Adrenal gland (tissue), 12 donors: ENCODE results near the gene RPLP2. TPM values are rescaled to one million over a fixed set of nuclear protein-coding genes. Genes with fewer than 3 reads are reported as not detected.

Experiments
- DNase-seq, 7 donors: peaks; one replicate each; pipeline ENCODE4 v3.0.0-alpha.2; 2019 to 2020
- H3K27ac ChIP-seq, 5 donors: fragments of 200-600 bp; sonication (generic) in 4 of 5; 1 replicate in 3 of 5; 2 replicates in 2 of 5; pipeline versions ENCODE4 v1.5.1 to v1.8.0; 2016 to 2020; ENCODE audit warnings: mild to moderate bottlenecking in 1 of 5
- H3K27me3 ChIP-seq: fragments of 200-600 bp; 2 replicates; pipeline ENCODE4 v1.8.0; 2021
- H3K36me3 ChIP-seq, 2 donors: fragments of 200-600 bp; replicated peaks in 1 of 2; 1 replicate in 1 of 2; 2 replicates in 1 of 2; pipeline versions ENCODE4 v1.5.1 to v1.8.0; 2018 to 2022
- H3K4me1 ChIP-seq, 2 donors: fragments of 200-600 bp; replicated peaks in 1 of 2; 1 replicate in 1 of 2; 2 replicates in 1 of 2; pipeline versions ENCODE4 v1.5.1 to v1.8.0; 2018 to 2021
- H3K4me3 ChIP-seq, 4 donors: fragments of 200-600 bp; sonication (generic) in 3 of 4; one replicate each; pipeline ENCODE4 v1.5.1; 2016 to 2018
- H3K9me3 ChIP-seq, 3 donors: fragments of 200-600 bp; sonication (generic) in 1 of 3; replicated peaks in 1 of 3; 1 replicate in 2 of 3; 2 replicates in 1 of 3; pipeline versions ENCODE4 v1.5.1 to v1.8.0; 2016 to 2021
- POLR2A ChIP-seq, 2 donors: fragments of 450-650 bp; IDR thresholded peaks; one replicate each; pipeline ENCODE4 v1.6.1; 2017; ENCODE audit warnings: antibody characterized with exemption in 2 of 2, mild to moderate bottlenecking in 2 of 2, moderate library complexity in 1 of 2
- WGBS, 4 donors: extraction: QIAGEN DNeasy Blood & Tissue Kit in 2 of 4; methylation state at CpG; one replicate each; pipeline versions ENCODE4 v1.1.5 to v1.1.7; 2013 to 2017; 5-methylcytosine and 5-hydroxymethylcytosine counted together
- intact Hi-C, 2 donors: fragments of 100-400 bp; cut with DNase I; formaldehyde crosslinking; loops; one replicate each; pipeline versions ENCODE4 v1.14.1 to v1.15.0; 2022 to 2023
- polyA plus RNA-seq, 3 donors: library from polyadenylated mRNA; stranded (reverse); fragments of 200-250 nt in 2 of 3; fragments of 350-450 nt in 1 of 3; fragmentation: Illumina TruSeq in 1 of 3; extraction: RNeasy Lipid Tissue Mini Kit (QIAGEN cat#74804) in 1 of 3; gene quantifications; one replicate each; pipeline ENCODE4 v1.2.3, GENCODE V29; 2013 to 2014
- total RNA-seq, 9 donors: library from RNA; depleted of rRNA in 4 of 9; stranded (reverse); fragments of >200 nt in 4 of 9; fragments of 120-200 nt in 1 of 9; fragmentation: NEBNext Ultra II Directional in 1 of 9; extraction: Animal tissue kit (Norgen Biotek cat#: 25700) in 1 of 9; gene quantifications; one replicate each; pipeline versions ENCODE4 v1.1.0 to v1.2.4, GENCODE V29; 2013 to 2023
- TF ChIP-seq, protein P1 (sequence below), 6 experiments: fragments of 450-650 bp in 4 of 6; fragments of 200-600 bp in 2 of 6; sonication (generic) in 1 of 6; IDR thresholded peaks; 1 replicate in 5 of 6; 2 replicates in 1 of 6; pipeline versions ENCODE4 v1.5.1 to v1.8.0; 2016 to 2021; ENCODE audit warnings: antibody characterized with exemption in 6 of 6, mild to moderate bottlenecking in 2 of 6, moderate library complexity in 1 of 6
- donor health status: healthy with polysubstance abuse.
- donor health status: Bipolar disorder and iron deficiency.
- donor health status: DM: yes; HTN: yes; CAD: no.
- donor health status: DM: no; HTN: no; CAD: no.
- donor health status: DM: no; HTN: no; CAD: no.
- donor health status: DM: yes; HTN: yes; CAD: no.

Gene RPLP2
- total and polyA plus RNA-seq, 12 donors = 190 to 2,473 (median 1,248) TPM

GRCh38 chr11:795634-796564, 13.9 kb upstream of the RPLP2 start:
- 0 to 20% (median 2%) methylated on average over 1 to 26 of the region's 26 CpGs for WGBS, 4 donors
- intact Hi-C loops = no loop called here
- Histone ChIP-seq H3K4me1 (peaks cover 20 to 27% of the 10 kb centered on the region in 2 donors), H3K27ac (peak overlapping the region; percentile 2 to 85 (median 76)), H3K27me3 (no peaks in the 10 kb centered on the region), H3K4me3 (peak overlapping the region in 2 of 4 donors; percentile 65 to 88), H3K9me3 (no peaks in the 10 kb centered on the region), H3K36me3 (peaks cover 0 to 26% of the 10 kb centered on the region in 2 donors)
- peak; percentile 79 to 93 (median 89) for DNase-seq
- peak in 1 of 2 donors; percentile 60 for TF ChIP-seq POLR2A (IDR thresholded peaks at IDR 0.05)
- TF ChIP-seq, protein P1, sequence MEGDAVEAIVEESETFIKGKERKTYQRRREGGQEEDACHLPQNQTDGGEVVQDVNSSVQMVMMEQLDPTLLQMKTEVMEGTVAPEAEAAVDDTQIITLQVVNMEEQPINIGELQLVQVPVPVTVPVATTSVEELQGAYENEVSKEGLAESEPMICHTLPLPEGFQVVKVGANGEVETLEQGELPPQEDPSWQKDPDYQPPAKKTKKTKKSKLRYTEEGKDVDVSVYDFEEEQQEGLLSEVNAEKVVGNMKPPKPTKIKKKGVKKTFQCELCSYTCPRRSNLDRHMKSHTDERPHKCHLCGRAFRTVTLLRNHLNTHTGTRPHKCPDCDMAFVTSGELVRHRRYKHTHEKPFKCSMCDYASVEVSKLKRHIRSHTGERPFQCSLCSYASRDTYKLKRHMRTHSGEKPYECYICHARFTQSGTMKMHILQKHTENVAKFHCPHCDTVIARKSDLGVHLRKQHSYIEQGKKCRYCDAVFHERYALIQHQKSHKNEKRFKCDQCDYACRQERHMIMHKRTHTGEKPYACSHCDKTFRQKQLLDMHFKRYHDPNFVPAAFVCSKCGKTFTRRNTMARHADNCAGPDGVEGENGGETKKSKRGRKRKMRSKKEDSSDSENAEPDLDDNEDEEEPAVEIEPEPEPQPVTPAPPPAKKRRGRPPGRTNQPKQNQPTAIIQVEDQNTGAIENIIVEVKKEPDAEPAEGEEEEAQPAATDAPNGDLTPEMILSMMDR (IDR thresholded peaks at IDR 0.05) = no peak

DNA sequence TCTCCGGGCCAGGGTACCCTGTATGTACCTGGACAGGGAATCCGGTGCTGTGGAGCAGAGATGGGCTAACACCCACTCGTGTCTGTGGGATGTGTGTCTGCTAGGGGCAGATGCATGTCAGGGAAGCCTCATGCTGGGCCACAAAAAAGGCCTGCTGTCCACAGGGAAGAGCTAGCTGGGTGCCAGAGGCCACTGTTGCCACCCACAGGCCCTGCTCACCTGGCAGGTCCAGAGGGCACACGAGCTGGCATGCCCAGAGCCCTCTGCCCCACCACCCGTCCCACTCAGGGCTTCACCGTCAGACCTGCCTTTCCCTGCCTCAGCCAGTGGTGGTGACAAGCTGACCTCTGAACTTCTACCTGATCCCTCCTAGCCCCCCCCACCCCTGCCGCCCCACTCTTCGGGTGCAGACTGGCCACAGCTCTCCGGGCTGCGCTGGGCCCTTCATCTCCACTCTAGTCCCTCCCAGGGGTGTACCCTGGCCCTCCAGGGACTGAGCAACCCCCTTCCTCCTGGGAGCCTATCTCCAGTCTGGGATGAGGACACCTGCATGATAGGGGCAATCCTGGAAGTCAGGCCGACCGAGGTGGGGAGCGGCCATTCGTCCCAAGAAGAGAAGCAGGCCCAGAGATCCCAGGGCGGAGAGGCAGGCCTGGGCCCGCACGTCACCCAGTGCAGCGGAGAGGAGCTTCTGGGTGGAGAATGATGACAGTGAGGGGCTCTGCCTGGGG, 13.0 kb upstream of the RPLP2 start:
- Histone ChIP-seq H3K36me3 (peaks cover 0 to 34% of the 10 kb centered on the region in 2 donors), H3K27me3 (no peaks in the 10 kb centered on the region), H3K4me1 (peaks cover 20 to 27% of the 10 kb centered on the region in 2 donors), H3K27ac (peak overlapping the region; percentile 2 to 85 (median 76)), H3K4me3 (peak overlapping the region in 2 of 4 donors; percentile 65 to 88), H3K9me3 (no peaks in the 10 kb centered on the region)
- WGBS, 4 donors = 19 to 40% (median 27%) methylated on average over 9 to 18 of the region's 18 CpGs
- DNase-seq = no peak
- TF ChIP-seq, protein P1 (IDR thresholded peaks at IDR 0.05) = no peak
- TF ChIP-seq POLR2A (IDR thresholded peaks at IDR 0.05) = no peak
- intact Hi-C loops = no loop called here

DNA sequence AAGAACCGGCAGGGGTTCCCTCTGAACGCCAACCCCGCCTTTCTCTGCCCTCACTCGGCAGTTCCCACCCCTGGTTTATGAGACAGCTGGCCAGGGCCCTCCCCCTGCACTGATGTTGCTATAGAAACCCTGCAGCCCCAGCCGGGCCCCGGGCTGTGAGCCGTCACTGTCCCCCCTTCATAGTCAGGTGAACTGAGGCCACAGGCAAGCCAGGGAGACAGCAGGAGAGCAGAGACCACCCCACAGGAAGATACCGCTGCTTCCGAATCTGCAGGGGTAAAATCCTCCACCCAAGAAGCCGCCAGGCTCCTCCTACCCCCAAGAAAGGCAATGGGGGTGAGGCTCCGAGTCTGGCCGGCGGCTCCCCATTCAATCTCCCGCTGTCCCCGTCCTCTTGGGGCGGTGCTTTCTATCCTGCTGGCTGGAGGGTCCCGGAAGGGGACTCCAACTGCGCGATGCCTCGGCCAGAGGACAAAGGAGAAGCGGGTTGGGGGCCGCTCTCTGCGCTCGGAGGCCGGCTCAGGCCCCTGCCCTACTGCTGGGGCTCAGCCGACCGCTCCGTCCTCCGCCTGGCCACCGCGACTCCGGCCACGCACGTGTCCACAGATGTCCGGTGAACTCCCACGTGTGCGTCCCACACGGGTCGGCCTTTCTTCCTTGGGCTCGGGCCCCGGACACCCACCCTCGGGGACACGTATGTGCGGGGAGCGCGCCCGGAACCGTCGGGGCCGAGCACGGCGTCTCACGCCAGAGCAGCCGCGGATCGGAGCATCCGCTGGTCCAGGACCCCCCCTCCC, 12.3 kb upstream of the RPLP2 start:
- peak; percentile 65 to 88 (median 67) for DNase-seq
- H3K4me3 ChIP-seq = peak overlapping the region in 3 of 4 donors; percentile 11 to 88 (median 47)
- intact Hi-C loops = no loop called here

More for the DNA sequence above, 12.3 kb upstream of the RPLP2 start:
- Histone ChIP-seq H3K4me1 (peaks cover 20 to 27% of the 10 kb centered on the region in 2 donors), H3K36me3 (peaks cover 0 to 41% of the 10 kb centered on the region in 2 donors), H3K9me3 (no peaks in the 10 kb centered on the region), H3K27ac (peak overlapping the region in 4 of 5 donors; percentile 59 to 85 (median 78)), H3K27me3 (no peaks in the 10 kb centered on the region)
- WGBS, 4 donors = 0 to 5% (median 1%) methylated on average over 6 to 57 of the region's 57 CpGs; no CpG with 5 or more reads in 1 of the 4 donors
- TF ChIP-seq, protein P1 (IDR thresholded peaks at IDR 0.05) = no peak
- TF ChIP-seq POLR2A (IDR thresholded peaks at IDR 0.05) = no peak
